HepG2 (cell line): ENCODE data around the gene KDM2B. TPM values are rescaled to one million over a fixed set of nuclear protein-coding genes. Genes with fewer than 3 reads are reported as not detected.

Experiments used
- ARNTL ChIP-seq: sonication (generic); formaldehyde crosslinking; IDR thresholded peaks from 2 replicates; pipeline ENCODE4 v1.4.0; 2020; ENCODE audit warnings: mild to moderate bottlenecking, missing genetic modification reagents
- ATAD3A ChIP-seq: sonication (generic); formaldehyde crosslinking; IDR thresholded peaks from 2 replicates; pipeline ENCODE4 v1.4.0; 2020; ENCODE audit warnings: missing genetic modification reagents
- FOSL1 ChIP-seq: sonication (generic); formaldehyde crosslinking; IDR thresholded peaks from 2 replicates; pipeline ENCODE4 v1.9.0; 2021; ENCODE audit warnings: missing genetic modification reagents, borderline replicate concordance
- FOXK1 ChIP-seq: sonication (generic); formaldehyde crosslinking; IDR thresholded peaks from 2 replicates; pipeline ENCODE4 v1.4.0; 2020; ENCODE audit warnings: low read depth, missing genetic modification reagents, borderline replicate concordance
- HMG20A ChIP-seq: IDR thresholded peaks from 2 replicates; pipeline ENCODE4 v1.6.1; 2016; ENCODE audit warnings: borderline replicate concordance
- MBNL3 ChIP-seq: fragments of 250-450 bp; sonication (Bioruptor Pico); conservative IDR thresholded peaks from 2 replicates; pipeline ENCODE4 v1.8.0; 2022; ENCODE audit warnings: mild to moderate bottlenecking, inconsistent platforms
- NAIF1 ChIP-seq: sonication (generic); formaldehyde crosslinking; IDR thresholded peaks from 2 replicates; pipeline ENCODE4 v1.5.0; 2020; ENCODE audit warnings: mild to moderate bottlenecking, missing genetic modification reagents, borderline replicate concordance
- POLR2AphosphoS5 ChIP-seq: IDR thresholded peaks from 2 replicates; pipeline ENCODE4 v1.6.1; 2012; ENCODE audit warnings: low read depth, low read length
- TEAD3 ChIP-seq: optimal IDR thresholded peaks from 2 replicates; pipeline ENCODE3; 2016; ENCODE audit warnings: borderline replicate concordance
- ZFP82 ChIP-seq: sonication (generic); formaldehyde crosslinking; IDR thresholded peaks from 2 replicates; pipeline ENCODE4 v1.5.1; 2020; ENCODE audit warnings: mild to moderate bottlenecking, missing genetic modification reagents, borderline replicate concordance
- ZNF33A ChIP-seq: sonication (generic); formaldehyde crosslinking; IDR thresholded peaks from 2 replicates; pipeline ENCODE4 v1.5.1; 2020; ENCODE audit warnings: missing genetic modification reagents, mild to moderate bottlenecking, moderate library complexity, borderline replicate concordance
- ZNF512 ChIP-seq: sonication (generic); formaldehyde crosslinking; IDR thresholded peaks from 2 replicates; pipeline ENCODE4 v1.4.0; 2020; ENCODE audit warnings: mild to moderate bottlenecking, missing genetic modification reagents
- ZNF543 ChIP-seq: sonication (generic); formaldehyde crosslinking; IDR thresholded peaks from 2 replicates; pipeline ENCODE4 v1.4.0; 2020; ENCODE audit warnings: mild to moderate bottlenecking, missing genetic modification reagents
- ZNF547 ChIP-seq: sonication (generic); formaldehyde crosslinking; IDR thresholded peaks from 2 replicates; pipeline ENCODE4 v1.5.1; 2020; ENCODE audit warnings: mild to moderate bottlenecking, missing genetic modification reagents
- ZNF768 ChIP-seq: sonication (generic); formaldehyde crosslinking; IDR thresholded peaks from 2 replicates; pipeline ENCODE4 v1.4.0; 2020; ENCODE audit warnings: missing genetic modification reagents
- ZNF775 ChIP-seq: sonication (generic); formaldehyde crosslinking; IDR thresholded peaks from 2 replicates; pipeline ENCODE4 v1.4.0; 2020; ENCODE audit warnings: missing genetic modification reagents, mild to moderate bottlenecking, moderate library complexity, borderline replicate concordance
- polyA plus RNA-seq, 8 experiments: library from polyadenylated mRNA; depleted of rRNA in 3 of 8; stranded (reverse) in 7 of 8; unstranded in 1 of 8; fragments of >200 nt; fragmentation: Illumina TruSeq in 4 of 8; extraction: Trizol in 4 of 8; gene quantifications; 2 replicates each; pipeline versions ENCODE4 v1.2.1 to v1.2.3, GENCODE V29; 2011 to 2016; ENCODE audit warnings: low read depth in 4 of 8, missing spikeins in 1 of 8, mixed read lengths in 1 of 8; ENCODE audit not compliant: insufficient read depth in 1 of 8
- total RNA-seq, 5 experiments: library from RNA; depleted of rRNA; stranded (reverse); fragments of >200 nt; fragmentation: Illumina TruSeq; extraction: Trizol; gene quantifications; 2 replicates each; pipeline ENCODE4 v1.2.3, GENCODE V29; 2016; ENCODE audit warnings: low read depth in 1 of 5
- TF ChIP-seq, protein P1 (sequence below): sonication (generic); formaldehyde crosslinking; IDR thresholded peaks from 2 replicates; pipeline ENCODE4 v1.4.0; 2020; ENCODE audit warnings: missing genetic modification reagents, borderline replicate concordance
- TF ChIP-seq, protein P2 (sequence below): sonication (generic); formaldehyde crosslinking; conservative IDR thresholded peaks from 2 replicates; pipeline ENCODE4 v1.8.0; 2022; ENCODE audit warnings: low read depth, missing genetic modification reagents
- TF ChIP-seq, protein P3 (sequence below): sonication (generic); formaldehyde crosslinking; IDR thresholded peaks from 2 replicates; pipeline ENCODE4 v1.5.0; 2020; ENCODE audit warnings: missing genetic modification reagents
- TF ChIP-seq, protein P4 (sequence below): sonication (generic); formaldehyde crosslinking; IDR thresholded peaks from 2 replicates; pipeline ENCODE4 v1.4.0; 2020; ENCODE audit warnings: missing genetic modification reagents

The KDM2B gene
- total and polyA plus RNA-seq, 2 of the 13 experiments (the other 11 are each of a cell fraction or from before 2014, with no cell fraction given): 17.5 to 26.1 TPM

DNA sequence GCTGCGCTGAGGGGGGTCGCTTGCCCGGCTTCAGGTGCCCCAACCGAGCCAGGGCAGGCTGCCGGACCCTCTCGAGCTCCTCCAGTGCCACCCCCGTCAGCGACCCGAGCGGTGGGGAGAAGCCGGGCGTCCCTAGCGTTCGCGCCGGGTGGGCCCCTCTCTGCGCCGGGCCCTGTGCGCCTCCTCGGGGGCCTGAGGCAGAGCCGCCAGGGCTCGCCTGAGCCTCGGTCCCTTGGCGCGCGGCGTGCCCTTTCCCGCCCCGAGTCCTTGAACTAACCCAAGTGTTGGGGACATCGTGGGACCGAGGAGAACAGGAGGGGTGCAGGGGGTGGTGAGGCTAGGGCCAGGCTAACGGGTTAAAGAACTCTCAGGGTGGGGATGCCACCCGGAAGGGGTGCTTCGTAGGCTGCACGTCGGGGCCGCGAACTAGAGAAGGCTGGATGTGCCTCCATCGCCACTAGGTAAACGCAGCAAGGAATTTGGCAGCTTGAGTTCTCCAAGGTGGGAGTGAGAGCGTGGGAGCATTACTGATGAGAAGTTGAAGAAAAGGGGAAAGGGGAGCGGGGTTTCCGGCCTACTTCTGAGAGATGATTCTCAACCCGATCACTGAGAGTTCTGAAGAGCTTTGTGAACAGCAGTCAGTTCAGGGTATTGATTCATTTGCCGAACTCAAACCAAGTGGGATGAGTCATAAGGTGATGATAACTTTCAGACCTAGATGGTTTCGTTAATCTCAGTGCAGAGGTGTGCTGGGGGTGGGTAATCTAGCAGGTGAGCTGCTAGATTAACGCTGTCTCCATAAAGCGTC is 180.3 kb downstream of the KDM2B start (continued):
- TF ChIP-seq, protein P1, sequence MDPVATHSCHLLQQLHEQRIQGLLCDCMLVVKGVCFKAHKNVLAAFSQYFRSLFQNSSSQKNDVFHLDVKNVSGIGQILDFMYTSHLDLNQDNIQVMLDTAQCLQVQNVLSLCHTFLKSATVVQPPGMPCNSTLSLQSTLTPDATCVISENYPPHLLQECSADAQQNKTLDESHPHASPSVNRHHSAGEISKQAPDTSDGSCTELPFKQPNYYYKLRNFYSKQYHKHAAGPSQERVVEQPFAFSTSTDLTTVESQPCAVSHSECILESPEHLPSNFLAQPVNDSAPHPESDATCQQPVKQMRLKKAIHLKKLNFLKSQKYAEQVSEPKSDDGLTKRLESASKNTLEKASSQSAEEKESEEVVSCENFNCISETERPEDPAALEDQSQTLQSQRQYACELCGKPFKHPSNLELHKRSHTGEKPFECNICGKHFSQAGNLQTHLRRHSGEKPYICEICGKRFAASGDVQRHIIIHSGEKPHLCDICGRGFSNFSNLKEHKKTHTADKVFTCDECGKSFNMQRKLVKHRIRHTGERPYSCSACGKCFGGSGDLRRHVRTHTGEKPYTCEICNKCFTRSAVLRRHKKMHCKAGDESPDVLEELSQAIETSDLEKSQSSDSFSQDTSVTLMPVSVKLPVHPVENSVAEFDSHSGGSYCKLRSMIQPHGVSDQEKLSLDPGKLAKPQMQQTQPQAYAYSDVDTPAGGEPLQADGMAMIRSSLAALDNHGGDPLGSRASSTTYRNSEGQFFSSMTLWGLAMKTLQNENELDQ (CRISPR knock-in tag): no peak
- TF ChIP-seq ARNTL (CRISPR knock-in tag) (no peak), MBNL3 (no peak), ZNF768 (CRISPR knock-in tag) (peak; percentile 52; the same call in 1 of the 2 replicates), ZNF543 (CRISPR knock-in tag) (no peak), ZFP82 (CRISPR knock-in tag) (no peak), TEAD3 (CRISPR knock-in tag) (no peak), ZNF775 (CRISPR knock-in tag) (no peak), FOSL1 (CRISPR knock-in tag) (peak; percentile 54), POLR2AphosphoS5 (no peak; the same call in 1 of the 2 replicates), ZNF33A (CRISPR knock-in tag) (no peak), ATAD3A (CRISPR knock-in tag) (no peak), FOXK1 (CRISPR knock-in tag) (no peak), ZNF512 (no peak), HMG20A (CRISPR knock-in tag) (no peak), ZNF547 (CRISPR knock-in tag) (peak; percentile 50; the same call in 1 of the 2 replicates), NAIF1 (CRISPR knock-in tag) (no peak)
- TF ChIP-seq, protein P2, sequence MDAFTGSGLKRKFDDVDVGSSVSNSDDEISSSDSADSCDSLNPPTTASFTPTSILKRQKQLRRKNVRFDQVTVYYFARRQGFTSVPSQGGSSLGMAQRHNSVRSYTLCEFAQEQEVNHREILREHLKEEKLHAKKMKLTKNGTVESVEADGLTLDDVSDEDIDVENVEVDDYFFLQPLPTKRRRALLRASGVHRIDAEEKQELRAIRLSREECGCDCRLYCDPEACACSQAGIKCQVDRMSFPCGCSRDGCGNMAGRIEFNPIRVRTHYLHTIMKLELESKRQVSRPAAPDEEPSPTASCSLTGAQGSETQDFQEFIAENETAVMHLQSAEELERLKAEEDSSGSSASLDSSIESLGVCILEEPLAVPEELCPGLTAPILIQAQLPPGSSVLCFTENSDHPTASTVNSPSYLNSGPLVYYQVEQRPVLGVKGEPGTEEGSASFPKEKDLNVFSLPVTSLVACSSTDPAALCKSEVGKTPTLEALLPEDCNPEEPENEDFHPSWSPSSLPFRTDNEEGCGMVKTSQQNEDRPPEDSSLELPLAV (CRISPR knock-in tag): no peak
- TF ChIP-seq, protein P3, sequence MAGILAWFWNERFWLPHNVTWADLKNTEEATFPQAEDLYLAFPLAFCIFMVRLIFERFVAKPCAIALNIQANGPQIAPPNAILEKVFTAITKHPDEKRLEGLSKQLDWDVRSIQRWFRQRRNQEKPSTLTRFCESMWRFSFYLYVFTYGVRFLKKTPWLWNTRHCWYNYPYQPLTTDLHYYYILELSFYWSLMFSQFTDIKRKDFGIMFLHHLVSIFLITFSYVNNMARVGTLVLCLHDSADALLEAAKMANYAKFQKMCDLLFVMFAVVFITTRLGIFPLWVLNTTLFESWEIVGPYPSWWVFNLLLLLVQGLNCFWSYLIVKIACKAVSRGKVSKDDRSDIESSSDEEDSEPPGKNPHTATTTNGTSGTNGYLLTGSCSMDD (CRISPR knock-in tag): no peak
- TF ChIP-seq, protein P4, sequence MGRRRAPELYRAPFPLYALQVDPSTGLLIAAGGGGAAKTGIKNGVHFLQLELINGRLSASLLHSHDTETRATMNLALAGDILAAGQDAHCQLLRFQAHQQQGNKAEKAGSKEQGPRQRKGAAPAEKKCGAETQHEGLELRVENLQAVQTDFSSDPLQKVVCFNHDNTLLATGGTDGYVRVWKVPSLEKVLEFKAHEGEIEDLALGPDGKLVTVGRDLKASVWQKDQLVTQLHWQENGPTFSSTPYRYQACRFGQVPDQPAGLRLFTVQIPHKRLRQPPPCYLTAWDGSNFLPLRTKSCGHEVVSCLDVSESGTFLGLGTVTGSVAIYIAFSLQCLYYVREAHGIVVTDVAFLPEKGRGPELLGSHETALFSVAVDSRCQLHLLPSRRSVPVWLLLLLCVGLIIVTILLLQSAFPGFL (CRISPR knock-in tag): no peak
